ACC112 (cell line): ENCODE measurements around the gene SERINC3.

Experiments
- H2AFZ ChIP-seq: fragments of 200-600 bp; sonication (generic); one replicate; pipeline ENCODE4 v1.6.0; 2017; ENCODE audit warnings: antibody characterized with exemption, low read length; ENCODE audit not compliant: unreplicated experiment
- H3K27ac ChIP-seq: fragments of 200-600 bp; sonication (generic); 2 replicates; pipeline ENCODE4 v1.5.1; 2014; ENCODE audit warnings: low read depth, mild to moderate bottlenecking, antibody characterized with exemption, low read length, moderate library complexity
- H3K27me3 ChIP-seq: fragments of 200-600 bp; sonication (generic); 2 replicates; pipeline ENCODE4 v1.6.1; 2014; ENCODE audit warnings: mild to moderate bottlenecking, antibody characterized with exemption, low read length, moderate library complexity, mixed read lengths; ENCODE audit not compliant: insufficient read depth
- H3K36me3 ChIP-seq: fragments of 200-600 bp; sonication (generic); 2 replicates; pipeline ENCODE4 v1.6.1; 2016; ENCODE audit warnings: mild to moderate bottlenecking, antibody characterized with exemption, low read length, moderate library complexity, mixed read lengths; ENCODE audit not compliant: insufficient read depth
- H3K4me1 ChIP-seq: fragments of 200-600 bp; sonication (generic); one replicate; pipeline ENCODE4 v1.6.1; 2016; ENCODE audit warnings: low read length, mixed read lengths; ENCODE audit not compliant: insufficient read depth, unreplicated experiment, control insufficient read depth
- H3K4me3 ChIP-seq: fragments of 200-600 bp; sonication (generic); 2 replicates; pipeline ENCODE4 v1.5.1; 2014; ENCODE audit warnings: mild to moderate bottlenecking, low read depth, low read length
- H3K79me2 ChIP-seq: fragments of 200-600 bp; sonication (generic); one replicate; pipeline ENCODE4 v1.6.0; 2016; ENCODE audit warnings: low read length; ENCODE audit not compliant: control insufficient read depth, unreplicated experiment, insufficient read depth

Gene SERINC3

DNA sequence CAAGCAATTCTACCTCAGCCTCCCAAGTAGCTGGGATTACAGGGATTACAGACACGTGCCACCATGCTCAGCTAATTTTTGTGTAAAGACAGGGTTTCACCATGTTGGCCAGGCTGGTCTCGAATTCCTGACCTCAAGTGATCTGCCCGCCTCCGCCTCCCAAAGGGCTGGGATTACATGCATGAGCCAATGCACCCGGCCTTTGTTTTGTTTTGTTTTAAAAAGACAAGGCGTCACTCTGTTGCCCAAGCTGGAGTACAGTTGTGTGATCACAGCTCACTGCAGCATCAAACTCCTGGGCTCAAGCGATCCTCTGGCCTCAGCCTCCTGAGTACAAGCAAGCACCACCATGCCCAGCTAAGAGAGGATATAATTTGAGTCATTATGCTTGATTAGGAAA lies 5.4 kb downstream of the SERINC3 start:
- H3K4me3 ChIP-seq, result no peak overlapping the region
- H3K27ac ChIP-seq, result peak overlapping the region; percentile 48
- H3K79me2 ChIP-seq, result peaks cover 89% of the 10 kb centered on the region
- no peak overlapping the region for H2AFZ ChIP-seq
- H3K36me3 ChIP-seq, result no peaks in the 10 kb centered on the region
- H3K4me1 ChIP-seq, result peaks cover 33% of the 10 kb centered on the region
- no peaks in the 10 kb centered on the region for H3K27me3 ChIP-seq

- H3K27ac ChIP-seq, result no peak overlapping the region
- H3K4me3 ChIP-seq, result no peak overlapping the region
- H2AFZ ChIP-seq, result no peak overlapping the region
- H3K4me1 ChIP-seq, result peaks cover 22% of the 10 kb centered on the region
- no peaks in the 10 kb centered on the region for H3K27me3 ChIP-seq
- H3K36me3 ChIP-seq, result peaks cover 14% of the 10 kb centered on the region
- peaks cover 62% of the 10 kb centered on the region for H3K79me2 ChIP-seq
These were observed 8.0 kb downstream of the SERINC3 start for GRCh38 chr20:44513871-44514270.

DNA sequence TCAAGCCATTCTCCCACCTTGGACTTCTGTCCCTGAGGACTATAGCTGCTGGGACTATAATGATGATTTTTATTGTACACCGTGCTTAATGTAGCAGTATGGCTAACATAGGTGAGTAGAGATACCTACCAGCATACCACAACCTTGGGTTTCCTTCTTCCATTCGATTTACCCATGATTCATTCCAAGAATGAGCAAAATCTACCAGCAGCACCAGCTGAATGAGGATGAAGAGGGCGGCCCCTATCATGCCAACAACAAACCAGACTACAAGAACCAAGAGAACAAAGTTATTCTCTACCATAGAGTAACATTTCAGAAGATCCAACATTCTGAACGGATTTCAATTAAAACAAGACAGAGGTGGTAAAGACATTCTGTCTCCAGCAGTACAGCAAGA lies 12.1 kb downstream of the SERINC3 start:
- no peak overlapping the region for H3K4me3 ChIP-seq
- no peak overlapping the region for H2AFZ ChIP-seq
- peaks cover 25% of the 10 kb centered on the region for H3K79me2 ChIP-seq
- H3K27me3 ChIP-seq, result no peaks in the 10 kb centered on the region
- peaks cover 27% of the 10 kb centered on the region for H3K36me3 ChIP-seq
- peaks cover under 1% of the 10 kb centered on the region for H3K4me1 ChIP-seq
- no peak overlapping the region for H3K27ac ChIP-seq

GRCh38 chr20:44504402-44505307 lies 17.2 kb downstream of the SERINC3 start:
- Histone ChIP-seq H3K27ac (peak overlapping the region; percentile 25; the same call in 1 of the 2 replicates), H3K36me3 (peaks cover 54% of the 10 kb centered on the region), H2AFZ (no peak overlapping the region), H3K4me3 (no peak overlapping the region), H3K4me1 (peaks cover 12% of the 10 kb centered on the region), H3K27me3 (no peaks in the 10 kb centered on the region), H3K79me2 (no peaks in the 10 kb centered on the region)

DNA sequence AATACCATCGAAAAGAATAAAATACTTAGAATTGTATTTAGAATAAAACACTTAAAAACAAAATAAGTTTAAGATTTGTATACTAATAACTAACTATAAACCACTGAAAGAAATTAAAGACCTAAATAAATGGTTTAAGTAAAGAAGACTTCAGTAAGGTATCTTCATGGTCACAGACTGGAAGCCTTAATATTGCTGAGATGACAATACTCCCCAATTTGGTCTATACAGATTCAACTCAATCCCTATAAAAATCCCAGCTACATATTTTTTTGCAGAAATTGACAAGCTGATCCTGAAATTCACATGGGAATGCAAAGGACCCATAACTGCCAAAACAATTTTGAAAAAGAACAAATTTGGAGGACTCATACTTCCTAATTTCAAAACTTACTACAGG lies 18.9 kb downstream of the SERINC3 start:
- H2AFZ ChIP-seq, result no peak overlapping the region
- no peaks in the 10 kb centered on the region for H3K79me2 ChIP-seq
- no peak overlapping the region for H3K4me3 ChIP-seq
- peaks cover 13% of the 10 kb centered on the region for H3K4me1 ChIP-seq
- no peaks in the 10 kb centered on the region for H3K27me3 ChIP-seq
- H3K36me3 ChIP-seq, result peaks cover 47% of the 10 kb centered on the region
- no peak overlapping the region for H3K27ac ChIP-seq

- Histone ChIP-seq H3K27ac (peak overlapping the region; percentile 84), H3K79me2 (no peaks in the 10 kb centered on the region), H3K4me3 (no peak overlapping the region), H3K27me3 (no peaks in the 10 kb centered on the region), H3K4me1 (peaks cover 28% of the 10 kb centered on the region), H2AFZ (no peak overlapping the region), H3K36me3 (peaks cover 43% of the 10 kb centered on the region)
These were observed 20.4 kb downstream of the SERINC3 start for GRCh38 chr20:44501448-44501847.

DNA sequence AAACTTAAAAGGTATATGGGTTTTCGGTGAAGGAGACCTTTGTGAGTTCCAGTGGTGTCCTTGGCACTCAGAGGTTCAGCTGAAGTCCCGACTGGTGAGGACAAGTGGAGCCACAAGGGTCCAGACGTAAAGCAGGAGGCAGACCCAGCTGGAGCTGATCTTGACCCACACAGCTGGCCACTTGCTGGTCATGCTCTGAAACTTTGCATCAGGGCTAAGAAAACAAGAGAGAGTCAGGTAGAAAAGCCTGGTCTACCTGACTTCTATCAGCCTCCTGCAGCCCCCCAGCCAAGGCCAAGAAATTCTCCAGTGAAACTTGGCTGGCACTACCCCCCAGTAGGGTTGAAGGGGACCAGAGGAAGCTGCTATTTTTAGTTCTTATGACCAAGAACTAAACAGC lies 21.6 kb downstream of the SERINC3 start:
- Histone ChIP-seq H3K4me1 (peaks cover 39% of the 10 kb centered on the region), H3K79me2 (no peaks in the 10 kb centered on the region), H3K27ac (peak overlapping the region; percentile 84; the same call in 1 of the 2 replicates), H3K27me3 (no peaks in the 10 kb centered on the region), H3K36me3 (peaks cover 43% of the 10 kb centered on the region), H2AFZ (no peak overlapping the region), H3K4me3 (no peak overlapping the region)

GRCh38 chr20:44497761-44498160 lies 24.1 kb downstream of the SERINC3 start:
- Histone ChIP-seq H3K4me1 (peaks cover 62% of the 10 kb centered on the region), H3K27me3 (no peaks in the 10 kb centered on the region), H3K4me3 (no peak overlapping the region), H2AFZ (no peak overlapping the region), H3K36me3 (peaks cover 32% of the 10 kb centered on the region), H3K79me2 (no peaks in the 10 kb centered on the region), H3K27ac (peak overlapping the region; percentile 99)

- H3K36me3 ChIP-seq, result peaks cover 35% of the 10 kb centered on the region
These were observed 24.9 kb downstream of the SERINC3 start for GRCh38 chr20:44496976-44497375.

GRCh38 chr20:44495802-44496481 lies 25.9 kb downstream of the SERINC3 start:
- H3K27me3 ChIP-seq, result no peaks in the 10 kb centered on the region
- peaks cover 27% of the 10 kb centered on the region for H3K36me3 ChIP-seq
- H3K27ac ChIP-seq, result peak overlapping the region; percentile 99
- peak overlapping the region; percentile 4; the same call in 1 of the 2 replicates for H3K4me3 ChIP-seq
- H3K4me1 ChIP-seq, result peaks cover 69% of the 10 kb centered on the region
- H3K79me2 ChIP-seq, result no peaks in the 10 kb centered on the region
- H2AFZ ChIP-seq, result no peak overlapping the region

More at GRCh38 chr20:44496976-44497375, 24.9 kb downstream of the SERINC3 start:
- Histone ChIP-seq H2AFZ (no peak overlapping the region), H3K4me1 (peaks cover 67% of the 10 kb centered on the region), H3K27me3 (no peaks in the 10 kb centered on the region), H3K79me2 (no peaks in the 10 kb centered on the region), H3K4me3 (no peak overlapping the region), H3K27ac (peak overlapping the region; percentile 99)
